ENCODE data around the gene MAP4K2.
"Not testable (repeated sequence)": the region's sequence is repeated elsewhere in the genome, so short reads cannot be mapped to it uniquely, and the experiment has no call there.

Gene MAP4K2

GRCh38 chr11:64803158-64803845 is at the start of gene MAP4K2:
Gene MAP4K2, minus strand, starts transcription at chr11:64803214. Its CDS starts 65 bp downstream, at chr11:64803149.
- DNase-seq (ENCODE audit: low read depth), result peak; percentile 57

GRCh38 chr11:64851831-64852351 is 48.9 kb upstream of the MAP4K2 start:
- DNase-seq (ENCODE audit: low read depth), result no peak

GRCh38 chr11:64850979-64851567 is 48.1 kb upstream of the MAP4K2 start:
- no peak for DNase-seq (ENCODE audit: low read depth)

- no peak for DNase-seq (ENCODE audit: low read depth)
These were observed 46.8 kb upstream of the MAP4K2 start for GRCh38 chr11:64849598-64850356.

GRCh38 chr11:64848826-64849597 is 46.0 kb upstream of the MAP4K2 start:
- DNase-seq (ENCODE audit: low read depth), result no peak

GRCh38 chr11:64848214-64848825 is 45.3 kb upstream of the MAP4K2 start:
- DNase-seq (ENCODE audit: low read depth), result no peak

- DNase-seq (ENCODE audit: low read depth), result peak; percentile 91
These were observed 44.1 kb upstream of the MAP4K2 start for GRCh38 chr11:64846998-64847666.

GRCh38 chr11:64845776-64846129 is 42.7 kb upstream of the MAP4K2 start:
- not testable (repeated sequence) for DNase-seq (ENCODE audit: low read depth)

- no peak for DNase-seq (ENCODE audit: low read depth)
These were observed 42.2 kb upstream of the MAP4K2 start for GRCh38 chr11:64845129-64845775.

GRCh38 chr11:64844330-64845128 is 41.5 kb upstream of the MAP4K2 start, which contains the start of gene CDC42BPG:
Gene CDC42BPG, minus strand, starts transcription at chr11:64844653. Its CDS starts 84 bp downstream, at chr11:64844569.
- no peak for DNase-seq (ENCODE audit: low read depth)

- no peak for DNase-seq (ENCODE audit: low read depth)
These were observed 40.8 kb upstream of the MAP4K2 start for GRCh38 chr11:64843686-64844329.

GRCh38 chr11:64842851-64843685 is 40.1 kb upstream of the MAP4K2 start:
- no peak for DNase-seq (ENCODE audit: low read depth)

GRCh38 chr11:64842366-64842759 is 39.3 kb upstream of the MAP4K2 start:
- DNase-seq (ENCODE audit: low read depth), result no peak

- no peak for DNase-seq (ENCODE audit: low read depth)
These were observed 38.8 kb upstream of the MAP4K2 start for GRCh38 chr11:64841592-64842365.

GRCh38 chr11:64839887-64840782 is 37.1 kb upstream of the MAP4K2 start:
- DNase-seq (ENCODE audit: low read depth), result no peak

- DNase-seq (ENCODE audit: low read depth), result no peak
These were observed 36.3 kb upstream of the MAP4K2 start for GRCh38 chr11:64839335-64839734.

Data from stimulated activated CD8-positive, alpha-beta memory T cell treated with anti-CD3 and anti-CD28 coated beads, Interleukin-15, amount 100 ng/mL, for 1 hour (primary cell).